Smooth muscle cell (in vitro differentiated cells): ENCODE measurements around the gene OPN5. TPM values are rescaled to one million over a fixed set of nuclear protein-coding genes. Genes with fewer than 3 reads are reported as not detected.

Experiments
- DNase-seq: peaks from one replicate; lab custom pipeline; 2025; ENCODE audit not compliant: unreplicated experiment; lab: John Stamatoyannopoulos, UW
- H2AFZ ChIP-seq: fragments of 200-600 bp; sonication (generic); 2 replicates; pipeline ENCODE4 v1.6.0; 2016; ENCODE audit warnings: antibody characterized with exemption, low read depth, mild to moderate bottlenecking
- H3F3A ChIP-seq: fragments of 200-600 bp; sonication (generic); 2 replicates; pipeline ENCODE4 v1.6.0; 2017; ENCODE audit warnings: antibody characterized with exemption, low read depth
- H3K27ac ChIP-seq: fragments of 200-600 bp; sonication (generic); 2 replicates; pipeline ENCODE4 v1.5.1; 2016; ENCODE audit warnings: low read depth, mild to moderate bottlenecking
- H3K27me3 ChIP-seq: fragments of 200-600 bp; sonication (generic); 2 replicates; pipeline ENCODE4 v1.6.1; 2016; ENCODE audit warnings: low read depth, mild to moderate bottlenecking
- H3K36me3 ChIP-seq: fragments of 200-600 bp; sonication (generic); 2 replicates; pipeline ENCODE4 v1.5.1; 2016; ENCODE audit warnings: low read depth
- H3K4me1 ChIP-seq: fragments of 200-600 bp; sonication (generic); 2 replicates; pipeline ENCODE4 v1.5.1; 2016; ENCODE audit warnings: low read depth
- H3K4me2 ChIP-seq: fragments of 200-600 bp; sonication (generic); 2 replicates; pipeline ENCODE4 v1.6.0; 2016; ENCODE audit warnings: mild to moderate bottlenecking
- H3K4me3 ChIP-seq: fragments of 200-600 bp; sonication (generic); 2 replicates; pipeline ENCODE4 v1.5.1; 2016; ENCODE audit warnings: mild to moderate bottlenecking
- H3K79me2 ChIP-seq: fragments of 200-600 bp; sonication (generic); 2 replicates; pipeline ENCODE4 v1.6.0; 2016; ENCODE audit warnings: low read depth, mild to moderate bottlenecking
- H3K9ac ChIP-seq: fragments of 200-600 bp; sonication (generic); 2 replicates; pipeline ENCODE4 v1.6.0; 2016; ENCODE audit warnings: low read depth
- H3K9me3 ChIP-seq: fragments of 200-600 bp; sonication (generic); replicated peaks from 2 replicates; pipeline ENCODE4 v1.5.1; 2016; ENCODE audit warnings: low read depth
- H4K20me1 ChIP-seq: fragments of 200-600 bp; sonication (generic); 2 replicates; pipeline ENCODE4 v1.6.0; 2016; ENCODE audit warnings: low read depth
- CTCF ChIP-seq: fragments of 200-600 bp; sonication (generic); IDR thresholded peaks from 2 replicates; pipeline ENCODE4 v1.5.1; 2017; ENCODE audit warnings: borderline replicate concordance, mild to moderate bottlenecking, antibody characterized with exemption; ENCODE audit not compliant: insufficient read depth, poor library complexity, severe bottlenecking
- WGBS: methylation state at CpG from one replicate; pipeline ENCODE4 v1.1.7; 2016; ENCODE audit warnings: low lambda C conversion rate; 5-methylcytosine and 5-hydroxymethylcytosine counted together
- polyA plus RNA-seq: library from polyadenylated mRNA; unstranded; fragments of >200 nt; fragmentation: Nextera tagmentation; extraction: Ambion mirVana; gene quantifications from 2 replicates; pipeline ENCODE4 v1.2.1, GENCODE V29; 2016
- total RNA-seq: library from RNA; depleted of rRNA; stranded (reverse); fragments of >200 nt; gene quantifications from 2 replicates; pipeline ENCODE4 v1.2.3, GENCODE V29; 2014

OPN5 gene
- total and polyA plus RNA-seq, 2 experiments from 2014 or later = not detected

- Histone ChIP-seq H3K79me2 (no peaks in the 10 kb centered on the region), H3K36me3 (no peaks in the 10 kb centered on the region), H3K27me3 (no peaks in the 10 kb centered on the region), H3F3A (peaks cover 6% of the 10 kb centered on the region), H4K20me1 (no peaks in the 10 kb centered on the region), H3K4me2 (peak overlapping the region; percentile 60), H3K9me3 (no peaks in the 10 kb centered on the region), H3K4me3 (no peak overlapping the region), H2AFZ (no peak overlapping the region), H3K27ac (peak overlapping the region; percentile 69), H3K9ac (no peak overlapping the region), H3K4me1 (peaks cover 7% of the 10 kb centered on the region)
- DNase-seq = no peak
- WGBS = 13% methylated on average over 2 of the region's 2 CpGs
- no peak for TF ChIP-seq CTCF
Observed at GRCh38 chr6:47804821-47805220, 23.0 kb downstream of the OPN5 start.

GRCh38 chr6:47809873-47810272, 28.0 kb downstream of the OPN5 start:
- Histone ChIP-seq H3F3A (peaks cover 4% of the 10 kb centered on the region), H3K9me3 (no peaks in the 10 kb centered on the region), H3K4me2 (no peak overlapping the region), H3K4me3 (no peak overlapping the region), H3K79me2 (no peaks in the 10 kb centered on the region), H3K36me3 (no peaks in the 10 kb centered on the region), H3K9ac (no peak overlapping the region), H3K4me1 (no peaks in the 10 kb centered on the region), H2AFZ (no peak overlapping the region), H3K27ac (no peak overlapping the region), H4K20me1 (no peaks in the 10 kb centered on the region), H3K27me3 (no peaks in the 10 kb centered on the region)
- no peak for TF ChIP-seq CTCF
- DNase-seq = no peak
- WGBS = 91% methylated on average over 8 of the region's 8 CpGs

GRCh38 chr6:47810885-47811284, 29.1 kb downstream of the OPN5 start:
- no peaks in the 10 kb centered on the region for H3K36me3 ChIP-seq
- TF ChIP-seq CTCF = no peak
- no peaks in the 10 kb centered on the region for H3K4me1 ChIP-seq
- no peak overlapping the region for H3K9ac ChIP-seq
- H3K9me3 ChIP-seq = no peaks in the 10 kb centered on the region
- H4K20me1 ChIP-seq = no peaks in the 10 kb centered on the region
- 85% methylated on average over 3 of the region's 3 CpGs for WGBS
- no peaks in the 10 kb centered on the region for H3F3A ChIP-seq
- no peaks in the 10 kb centered on the region for H3K79me2 ChIP-seq
- H2AFZ ChIP-seq = no peak overlapping the region
- no peak overlapping the region for H3K27ac ChIP-seq
- no peak overlapping the region for H3K4me3 ChIP-seq
- H3K4me2 ChIP-seq = no peak overlapping the region
- H3K27me3 ChIP-seq = no peaks in the 10 kb centered on the region
- DNase-seq = no peak

- Histone ChIP-seq H3K4me1 (no peaks in the 10 kb centered on the region), H2AFZ (no peak overlapping the region), H3K27ac (no peak overlapping the region), H3K4me2 (no peak overlapping the region), H3K9ac (no peak overlapping the region), H3K79me2 (no peaks in the 10 kb centered on the region), H3K36me3 (no peaks in the 10 kb centered on the region), H3K4me3 (no peak overlapping the region), H4K20me1 (no peaks in the 10 kb centered on the region), H3F3A (no peaks in the 10 kb centered on the region), H3K27me3 (no peaks in the 10 kb centered on the region), H3K9me3 (no peaks in the 10 kb centered on the region)
- WGBS = 87% methylated on average over 3 of the region's 3 CpGs
- no peak for TF ChIP-seq CTCF
- DNase-seq = no peak
Observed at GRCh38 chr6:47811443-47811842, 29.6 kb downstream of the OPN5 start.
